Panc1 (cell line): ENCODE results near the gene LRRC61.
"Not testable (repeated sequence)": the region's sequence is repeated elsewhere in the genome, so short reads cannot be mapped to it uniquely, and the experiment has no call there.

Experiments used
- CTCF ChIP-seq: fragments of 450-650 bp; IDR thresholded peaks from 2 replicates; pipeline ENCODE4 v1.5.1; 2017; ENCODE audit warnings: mild to moderate bottlenecking
- POLR2AphosphoS5 ChIP-seq: IDR thresholded peaks from 2 replicates; pipeline ENCODE4 v1.6.1; 2012; ENCODE audit warnings: mild to moderate bottlenecking, low read depth, low read length, moderate library complexity
- REST ChIP-seq, 2 experiments: IDR thresholded peaks; 2 replicates each; pipeline ENCODE4 v1.6.1; 2011 to 2012; ENCODE audit warnings: low read depth in 2 of 2, control low read depth in 1 of 2, low read length in 1 of 2, mild to moderate bottlenecking in 1 of 2, moderate library complexity in 1 of 2; ENCODE audit not compliant: insufficient read depth in 1 of 2

- TF ChIP-seq CTCF; POLR2AphosphoS5; REST (IDR thresholded peaks at IDR 0.05; ENCODE audit: insufficient read depth in 1 of 2, low read depth in 2 of 2, low read length in 1 of 2): not testable (repeated sequence)
Observed at GRCh38 chr7:150287815-150288214, 35.3 kb upstream of the LRRC61 start.
